IMR-90 (cell line): ENCODE results near the gene VOPP1. TPM values are rescaled to one million over a fixed set of nuclear protein-coding genes. Genes with fewer than 3 reads are reported as not detected.

Experiments used
- ATAC-seq: fragments of 200-7000 bp; cut with Tn5 transposase; 2 replicates; pipeline ENCODE4 v1.9.1; 2020; ENCODE audit warnings: low read depth, mild to moderate bottlenecking, moderate library complexity
- BruUV-seq: library from RNA; stranded (reverse); fragments of 400-500 nt; replicated peaks from 2 replicates; lab custom pipeline; 2021; lab: Mats Ljungman, UMichigan
- CTCF ChIA-PET: fragments of 300-600 bp; formaldehyde crosslinking; extraction: SDS; loops from one replicate; lab custom pipeline; 2021; ENCODE audit warnings: antibody characterized with exemption; lab: Yijun Ruan, JAX
- POLR2A ChIA-PET: fragments of 300-600 bp; sonication (Branson Sonifier 250); formaldehyde crosslinking; loops from one replicate; lab custom pipeline; 2022; ENCODE audit warnings: antibody characterized with exemption; ENCODE audit not compliant: unreplicated experiment; lab: Charles Lee
- DNase-seq: peaks from one replicate; pipeline ENCODE4 v3.0.0; 2013
- H2AFZ ChIP-seq: replicated peaks from 2 replicates; pipeline ENCODE3; 2013; ENCODE audit warnings: low read length, mild to moderate bottlenecking; ENCODE audit not compliant: poor library complexity
- H2AK5ac ChIP-seq: 2 replicates; pipeline ENCODE4 v1.6.1; 2013; ENCODE audit warnings: low read depth, low read length, inconsistent platforms
- H2AK9ac ChIP-seq: replicated peaks from 2 replicates; pipeline ENCODE3; 2013; ENCODE audit warnings: mild to moderate bottlenecking, low read depth, low read length, moderate library complexity; ENCODE audit not compliant: poor library complexity
- H2BK120ac ChIP-seq: 2 replicates; pipeline ENCODE4 v1.6.1; 2013; ENCODE audit warnings: low read depth, low read length, inconsistent platforms
- H2BK15ac ChIP-seq: 3 replicates; pipeline ENCODE4 v1.6.1; 2013; ENCODE audit warnings: low read depth, low read length, inconsistent platforms
- H2BK20ac ChIP-seq: 2 replicates; pipeline ENCODE4 v1.6.1; 2013; ENCODE audit warnings: low read depth, mild to moderate bottlenecking, inconsistent platforms, low read length, moderate library complexity
- H2BK5ac ChIP-seq: 2 replicates; pipeline ENCODE4 v1.6.1; 2013; ENCODE audit warnings: mild to moderate bottlenecking, low read depth, low read length, inconsistent platforms; ENCODE audit not compliant: poor library complexity, severe bottlenecking
- H3K14ac ChIP-seq: replicated peaks from 2 replicates; pipeline ENCODE4 v1.6.1; 2013; ENCODE audit warnings: low read depth, low read length, inconsistent platforms
- H3K18ac ChIP-seq: 2 replicates; pipeline ENCODE4 v1.6.1; 2013; ENCODE audit warnings: low read depth, low read length, control low read depth
- H3K23ac ChIP-seq: 2 replicates; pipeline ENCODE4 v1.6.1; 2013; ENCODE audit warnings: low read depth, low read length, inconsistent platforms
- H3K27ac ChIP-seq: 2 replicates; pipeline ENCODE4 v1.5.1; 2013; ENCODE audit warnings: mild to moderate bottlenecking, control low read depth, low read length; ENCODE audit not compliant: insufficient read depth
- H3K27me3 ChIP-seq: 2 replicates; pipeline ENCODE4 v1.6.1; 2013; ENCODE audit warnings: low read length; ENCODE audit not compliant: control insufficient read depth, insufficient read depth
- H3K36me3 ChIP-seq: 2 replicates; pipeline ENCODE4 v1.6.1; 2013; ENCODE audit warnings: low read length, mixed read lengths; ENCODE audit not compliant: control insufficient read depth, insufficient read depth
- H3K4ac ChIP-seq: 2 replicates; pipeline ENCODE4 v1.6.1; 2013; ENCODE audit warnings: low read depth, low read length, inconsistent platforms
- H3K4me1 ChIP-seq: 2 replicates; pipeline ENCODE4 v1.6.1; 2013; ENCODE audit warnings: low read length, mixed read lengths; ENCODE audit not compliant: control insufficient read depth, insufficient read depth
- H3K4me2 ChIP-seq: 2 replicates; pipeline ENCODE4 v1.6.1; 2013; ENCODE audit warnings: low read depth, mild to moderate bottlenecking, control low read depth, low read length, moderate library complexity
- H3K4me3 ChIP-seq: 2 replicates; pipeline ENCODE4 v1.5.1; 2013; ENCODE audit warnings: low read depth, mild to moderate bottlenecking, control low read depth, low read length, moderate library complexity; ENCODE audit not compliant: insufficient read depth
- H3K56ac ChIP-seq: 2 replicates; pipeline ENCODE4 v1.6.1; 2013; ENCODE audit warnings: low read length, inconsistent platforms; ENCODE audit not compliant: insufficient read depth; ENCODE audit errors: extremely low read depth
- H3K79me1 ChIP-seq, 2 experiments: 2 replicates each; pipeline ENCODE4 v1.6.1; 2013; ENCODE audit warnings: low read length in 2 of 2, inconsistent platforms in 1 of 2, low read depth in 1 of 2
- H3K9ac ChIP-seq: 2 replicates; pipeline ENCODE4 v1.6.1; 2013; ENCODE audit warnings: low read depth, low read length, control low read depth
- H3K9me1 ChIP-seq: 2 replicates; pipeline ENCODE4 v1.6.1; 2013; ENCODE audit warnings: low read length, inconsistent platforms; ENCODE audit not compliant: insufficient read depth
- H3K9me3 ChIP-seq: 2 replicates; pipeline ENCODE4 v1.6.1; 2013; ENCODE audit warnings: low read length; ENCODE audit not compliant: control insufficient read depth, insufficient read depth
- H4K20me1 ChIP-seq: 2 replicates; pipeline ENCODE4 v1.6.1; 2013; ENCODE audit warnings: low read length, inconsistent platforms; ENCODE audit not compliant: insufficient read depth
- H4K5ac ChIP-seq: 2 replicates; pipeline ENCODE4 v1.6.1; 2013; ENCODE audit warnings: mild to moderate bottlenecking, low read depth, low read length, control low read depth
- H4K8ac ChIP-seq, 2 experiments: 2 replicates each; pipeline ENCODE4 v1.6.1; 2013; ENCODE audit warnings: low read depth in 2 of 2, low read length in 2 of 2, control low read depth in 1 of 2, inconsistent platforms in 1 of 2
- H4K91ac ChIP-seq: 2 replicates; pipeline ENCODE4 v1.6.1; 2013; ENCODE audit warnings: low read depth, low read length, inconsistent platforms; ENCODE audit not compliant: insufficient read depth
- BHLHE40 ChIP-seq: fragments of 150-350 bp; IDR thresholded peaks from 2 replicates; pipeline ENCODE4 v1.6.1; 2016; ENCODE audit warnings: mild to moderate bottlenecking, low read depth, low read length
- CTCF ChIP-seq: conservative IDR thresholded peaks from 2 replicates; pipeline ENCODE4 v1.5.1; 2012; ENCODE audit warnings: mild to moderate bottlenecking, low read depth, low read length, improper control_type of control experiment
- USF2 ChIP-seq: fragments of 150-350 bp; IDR thresholded peaks from 2 replicates; pipeline ENCODE4 v1.6.1; 2017; ENCODE audit warnings: mild to moderate bottlenecking, antibody characterized with exemption, low read length, low read depth
- WGBS, 2 experiments: methylation state at CpG; one replicate each; pipeline versions ENCODE4 v1.1.5 to v1.1.7; 2013; ENCODE audit warnings: missing lambda C conversion rate in 2 of 2; ENCODE audit not compliant: insufficient read length in 1 of 2; ENCODE audit errors: extremely low coverage in 2 of 2; 5-methylcytosine and 5-hydroxymethylcytosine counted together
- dilution Hi-C: fragments of 300-500 bp; cut with HindIII; formaldehyde crosslinking; loops from one replicate; pipeline ENCODE4 v1.14.3; 2018; ENCODE audit warnings: low sequenced_read_pairs; ENCODE audit not compliant: unreplicated experiment
- in situ Hi-C: fragments of 300-500 bp; cut with MboI; formaldehyde crosslinking; loops from 3 replicates; pipeline ENCODE4 v1.14.3; 2019; ENCODE audit warnings: low sequenced_read_pairs, inconsistent platforms, mixed read lengths
- intact Hi-C: fragments of 100-400 bp; cut with micrococcal nuclease; formaldehyde crosslinking; loops from 2 replicates; pipeline ENCODE4 v1.10.0; 2022
- polyA plus RNA-seq, 3 experiments: library from polyadenylated mRNA; depleted of rRNA; stranded (reverse); fragments of >200 nt; gene quantifications; 2 replicates each; pipeline ENCODE4 v1.2.3, GENCODE V29; 2012; ENCODE audit warnings: low replicate concordance in 1 of 3
- total RNA-seq: library from RNA; depleted of rRNA; stranded (reverse); fragments of >200 nt; gene quantifications from 2 replicates; pipeline ENCODE4 v1.2.3, GENCODE V29; 2012

The VOPP1 gene
- total and polyA plus RNA-seq, 2 of the 4 experiments (the other 2 are of a cell fraction) = 60.2 to 94.5 TPM

- Histone ChIP-seq H3K27ac (peak overlapping the region; percentile 67), H3K4me1 (peaks cover 28% of the 10 kb centered on the region)
- 1% methylated on average over 47 of the region's 97 CpGs; no CpG with 5 or more reads in 1 of the 2 experiments for WGBS, 2 experiments
Observed at GRCh38 chr7:55571511-55572377, 558 bp downstream of the VOPP1 start.

More at GRCh38 chr7:55571511-55572377, 558 bp downstream of the VOPP1 start:
- dilution Hi-C loops = no loop called here
- Histone ChIP-seq H3K18ac (peak overlapping the region; percentile 79), H4K20me1 (peaks cover 27% of the 10 kb centered on the region), H2BK120ac (peak overlapping the region; percentile 67; the same call in 1 of the 2 replicates), H2BK5ac (peak overlapping the region; percentile 72), H3K27me3 (no peaks in the 10 kb centered on the region), H3K4me3 (peak overlapping the region; percentile 58), H2AFZ (peak overlapping the region; percentile 90), H3K9me1 (peaks cover 31% of the 10 kb centered on the region), H3K56ac (peak overlapping the region; percentile 79), H3K4ac (peak overlapping the region; percentile 71), H4K91ac (peak overlapping the region; percentile 82), H3K79me1 (peaks cover 9 to 52% of the 10 kb centered on the region in 2 experiments; a peak in 3 of 4 replicates), H2BK15ac (peak overlapping the region; percentile 67; the same call in 1 of the 3 replicates), H2AK9ac (peak overlapping the region; percentile 96), H2AK5ac (peak overlapping the region; percentile 52), H3K9ac (peak overlapping the region; percentile 38), H3K4me2 (peak overlapping the region; percentile 85), H4K8ac (peak overlapping the region; percentile 25 to 62; a peak in 3 of 4 replicates), H4K5ac (peak overlapping the region; percentile 51; the same call in 1 of the 2 replicates), H3K9me3 (no peaks in the 10 kb centered on the region), H3K23ac (peak overlapping the region; percentile 82; the same call in 1 of the 2 replicates), H3K14ac (peak overlapping the region; percentile 94), H3K36me3 (no peaks in the 10 kb centered on the region), H2BK20ac (peak overlapping the region; percentile 34; the same call in 1 of the 2 replicates)
- BruUV-seq = no TSS peak
- CTCF ChIA-PET = interaction anchor here (1.5 kb wide), 1 partner anchor 23 kb away, joined by 3 read pairs; no protein-coding TSS in a partner anchor
- DNase-seq (peak; percentile 22), ATAC-seq (peak; percentile 43)
- 0 out of 2 replicates have a peak, but pooled peaks have one; percentile 4 for TF ChIP-seq CTCF
- TF ChIP-seq BHLHE40 = peak; percentile 12; the same call in 1 of the 2 replicates
- no peak for TF ChIP-seq USF2
- in situ Hi-C loops = loop anchor here (25.0 kb wide), 1 partner anchor 809 kb away; the partner anchor contains the start of gene SEC61G
- intact Hi-C loops = loop anchor here (1.0 to 10.0 kb wide), 6 partner anchors 32 to 797 kb away; no protein-coding TSS in a partner anchor
- POLR2A ChIA-PET = no interaction called here
